Measurements from ENCODE around the gene GALNT14. TPM values are rescaled to one million over a fixed set of nuclear protein-coding genes. Genes with fewer than 3 reads are reported as not detected.
"Not testable (repeated sequence)": the region's sequence is repeated elsewhere in the genome, so short reads cannot be mapped to it uniquely, and the experiment has no call there.

The GALNT14 gene
- total RNA-seq, 2 experiments from 2014 or later: 1.1 to 1.5 TPM

GRCh38 chr2:30931841-30932407, 206.3 kb downstream of the GALNT14 start:
- H3K27ac Mint-ChIP-seq: no peak overlapping the region
- CTCF ChIA-PET: interaction anchor here (0.5 kb wide), 1 partner anchor 191 kb away, joined by 3 read pairs; no protein-coding TSS in a partner anchor
- intact Hi-C loops (cut with micrococcal nuclease): no loop called here

GRCh38 chr2:30930716-30931115, 207.5 kb downstream of the GALNT14 start:
- CTCF ChIA-PET: no interaction called here
- H3K9me3 Mint-ChIP-seq: no peaks in the 10 kb centered on the region
- H3K4me3 Mint-ChIP-seq: no peak overlapping the region

More at GRCh38 chr2:30931841-30932407, 206.3 kb downstream of the GALNT14 start:
- H3K4me3 Mint-ChIP-seq: no peak overlapping the region
- H3K4me1 Mint-ChIP-seq (ENCODE audit: low read depth): no peaks in the 10 kb centered on the region
- H3K27me3 Mint-ChIP-seq (ENCODE audit: low read depth): no peaks in the 10 kb centered on the region
- H3K9me3 Mint-ChIP-seq: no peaks in the 10 kb centered on the region
- DNase-seq: no peak
- no peaks in the 10 kb centered on the region for H3K36me3 Mint-ChIP-seq (ENCODE audit: low read depth)

GRCh38 chr2:30927465-30928075, 210.7 kb downstream of the GALNT14 start:
- Mint-ChIP-seq H3K9me3 (no peaks in the 10 kb centered on the region), H3K4me3 (no peak overlapping the region), H3K36me3 (ENCODE audit: low read depth) (no peaks in the 10 kb centered on the region), H3K4me1 (ENCODE audit: low read depth) (no peaks in the 10 kb centered on the region), H3K27me3 (ENCODE audit: low read depth) (no peaks in the 10 kb centered on the region), H3K27ac (no peak overlapping the region)
- intact Hi-C loops (cut with micrococcal nuclease): no loop called here
- CTCF ChIA-PET: no interaction called here
- DNase-seq: no peak

More at GRCh38 chr2:30930716-30931115, 207.5 kb downstream of the GALNT14 start:
- intact Hi-C loops (cut with micrococcal nuclease): no loop called here
- DNase-seq: no peak
- Mint-ChIP-seq H3K27ac (no peak overlapping the region), H3K27me3 (ENCODE audit: low read depth) (no peaks in the 10 kb centered on the region), H3K4me1 (ENCODE audit: low read depth) (no peaks in the 10 kb centered on the region), H3K36me3 (ENCODE audit: low read depth) (no peaks in the 10 kb centered on the region)

- DNase-seq: no peak
- H3K27ac Mint-ChIP-seq: no peak overlapping the region
- H3K4me1 Mint-ChIP-seq (ENCODE audit: low read depth): no peaks in the 10 kb centered on the region
- H3K9me3 Mint-ChIP-seq: no peaks in the 10 kb centered on the region
- no peaks in the 10 kb centered on the region for H3K27me3 Mint-ChIP-seq (ENCODE audit: low read depth)
- no peak overlapping the region for H3K4me3 Mint-ChIP-seq
- intact Hi-C loops (cut with micrococcal nuclease): no loop called here
- H3K36me3 Mint-ChIP-seq (ENCODE audit: low read depth): no peaks in the 10 kb centered on the region
- CTCF ChIA-PET: no interaction called here
Measured at GRCh38 chr2:30926606-30927005, 211.6 kb downstream of the GALNT14 start.

GRCh38 chr2:30923623-30924022, 214.6 kb downstream of the GALNT14 start:
- intact Hi-C loops (cut with micrococcal nuclease): no loop called here
- Mint-ChIP-seq H3K36me3 (ENCODE audit: low read depth) (no peaks in the 10 kb centered on the region), H3K4me1 (ENCODE audit: low read depth) (no peaks in the 10 kb centered on the region), H3K4me3 (no peak overlapping the region), H3K27ac (no peak overlapping the region), H3K27me3 (ENCODE audit: low read depth) (no peaks in the 10 kb centered on the region), H3K9me3 (no peaks in the 10 kb centered on the region)
- no peak for DNase-seq
- CTCF ChIA-PET: no interaction called here

- Mint-ChIP-seq H3K4me3 (no peak overlapping the region), H3K4me1 (ENCODE audit: low read depth) (no peaks in the 10 kb centered on the region), H3K27me3 (ENCODE audit: low read depth) (no peaks in the 10 kb centered on the region), H3K27ac (no peak overlapping the region), H3K9me3 (no peaks in the 10 kb centered on the region), H3K36me3 (ENCODE audit: low read depth) (no peaks in the 10 kb centered on the region)
- intact Hi-C loops (cut with micrococcal nuclease): no loop called here
- CTCF ChIA-PET: no interaction called here
- DNase-seq: no peak
Measured at GRCh38 chr2:30920511-30920910, 217.7 kb downstream of the GALNT14 start.

- no peak overlapping the region for H3K27ac Mint-ChIP-seq
- intact Hi-C loops (cut with micrococcal nuclease): no loop called here
- peak; percentile 10 for DNase-seq
- CTCF ChIA-PET: no interaction called here
- H3K27me3 Mint-ChIP-seq (ENCODE audit: low read depth): no peaks in the 10 kb centered on the region
- H3K4me1 Mint-ChIP-seq (ENCODE audit: low read depth): no peaks in the 10 kb centered on the region
- no peak overlapping the region for H3K4me3 Mint-ChIP-seq
- no peaks in the 10 kb centered on the region for H3K9me3 Mint-ChIP-seq
- H3K36me3 Mint-ChIP-seq (ENCODE audit: low read depth): no peaks in the 10 kb centered on the region
Measured at GRCh38 chr2:30915486-30915885, 222.8 kb downstream of the GALNT14 start.

- intact Hi-C loops (cut with micrococcal nuclease): no loop called here
- CTCF ChIA-PET: interaction anchor here (0.6 kb wide), 1 partner anchor 33 kb away, joined by 3 read pairs; no protein-coding TSS in a partner anchor
- Mint-ChIP-seq H3K27ac (no peak overlapping the region), H3K27me3 (ENCODE audit: low read depth) (no peaks in the 10 kb centered on the region), H3K4me1 (ENCODE audit: low read depth) (no peaks in the 10 kb centered on the region), H3K4me3 (no peak overlapping the region), H3K36me3 (ENCODE audit: low read depth) (no peaks in the 10 kb centered on the region), H3K9me3 (no peaks in the 10 kb centered on the region)
- no peak for DNase-seq
Measured at GRCh38 chr2:30914456-30914855, 223.8 kb downstream of the GALNT14 start.

GRCh38 chr2:30912056-30912455, 226.2 kb downstream of the GALNT14 start:
- intact Hi-C loops (cut with micrococcal nuclease): no loop called here
- H3K4me3 Mint-ChIP-seq: no peak overlapping the region

GRCh38 chr2:30911327-30911726, 226.9 kb downstream of the GALNT14 start:
- CTCF ChIA-PET: no interaction called here
- Mint-ChIP-seq H3K27me3 (ENCODE audit: low read depth) (no peaks in the 10 kb centered on the region), H3K9me3 (peaks cover 1% of the 10 kb centered on the region), H3K36me3 (ENCODE audit: low read depth) (no peaks in the 10 kb centered on the region), H3K4me1 (ENCODE audit: low read depth) (no peaks in the 10 kb centered on the region), H3K27ac (no peak overlapping the region), H3K4me3 (no peak overlapping the region)
- no peak for DNase-seq
- intact Hi-C loops (cut with micrococcal nuclease): no loop called here

More at GRCh38 chr2:30912056-30912455, 226.2 kb downstream of the GALNT14 start:
- Mint-ChIP-seq H3K27ac (no peak overlapping the region), H3K27me3 (ENCODE audit: low read depth) (no peaks in the 10 kb centered on the region), H3K36me3 (ENCODE audit: low read depth) (no peaks in the 10 kb centered on the region), H3K4me1 (ENCODE audit: low read depth) (no peaks in the 10 kb centered on the region), H3K9me3 (no peaks in the 10 kb centered on the region)
- no peak for DNase-seq
- CTCF ChIA-PET: no interaction called here

GRCh38 chr2:30910686-30911085, 227.6 kb downstream of the GALNT14 start:
- no peak for DNase-seq
- no peaks in the 10 kb centered on the region for H3K36me3 Mint-ChIP-seq (ENCODE audit: low read depth)
- H3K27ac Mint-ChIP-seq: no peak overlapping the region
- CTCF ChIA-PET: no interaction called here
- no peaks in the 10 kb centered on the region for H3K27me3 Mint-ChIP-seq (ENCODE audit: low read depth)
- peaks cover 1% of the 10 kb centered on the region for H3K9me3 Mint-ChIP-seq
- no peak overlapping the region for H3K4me3 Mint-ChIP-seq
- intact Hi-C loops (cut with micrococcal nuclease): no loop called here
- no peaks in the 10 kb centered on the region for H3K4me1 Mint-ChIP-seq (ENCODE audit: low read depth)

GRCh38 chr2:30904437-30904836, 233.8 kb downstream of the GALNT14 start:
- H3K4me3 Mint-ChIP-seq; H3K27me3 Mint-ChIP-seq (ENCODE audit: low read depth); DNase-seq; intact Hi-C loops (cut with micrococcal nuclease); CTCF ChIA-PET; H3K27ac Mint-ChIP-seq; H3K9me3 Mint-ChIP-seq; H3K36me3 Mint-ChIP-seq (ENCODE audit: low read depth); H3K4me1 Mint-ChIP-seq (ENCODE audit: low read depth): not testable (repeated sequence)

- H3K4me1 Mint-ChIP-seq (ENCODE audit: low read depth): no peaks in the 10 kb centered on the region
- CTCF ChIA-PET: no interaction called here
- H3K27me3 Mint-ChIP-seq (ENCODE audit: low read depth): no peaks in the 10 kb centered on the region
- intact Hi-C loops (cut with micrococcal nuclease): no loop called here
- H3K4me3 Mint-ChIP-seq: no peak overlapping the region
- no peak for DNase-seq
- H3K27ac Mint-ChIP-seq: no peak overlapping the region
- no peaks in the 10 kb centered on the region for H3K36me3 Mint-ChIP-seq (ENCODE audit: low read depth)
- H3K9me3 Mint-ChIP-seq: peaks cover 1% of the 10 kb centered on the region
Measured at GRCh38 chr2:30903326-30903725, 234.9 kb downstream of the GALNT14 start.
